Common myeloid progenitor, CD34-positive (primary cell): ENCODE measurements around the gene RBM4.
A peak's percentile ranks its signal among the peaks of the same experiment; 100 is the strongest.

Experiments
- CTCF ChIA-PET: fragments of 350-600 bp; sonication (Branson Sonifier 250); formaldehyde crosslinking; loops from one replicate; lab custom pipeline; 2021; ENCODE audit warnings: antibody characterized with exemption; lab: Charles Lee
- POLR2A ChIA-PET: fragments of 350-600 bp; sonication (Branson Sonifier 250); formaldehyde crosslinking; loops from one replicate; lab custom pipeline; 2021; ENCODE audit warnings: antibody characterized with exemption; lab: Charles Lee
- DNase-seq, 3 donors: peaks; one replicate each; pipeline versions ENCODE4 v3.0.0 to v3.0.0-alpha.2; 2013
- H3K27ac ChIP-seq, 2 experiments: 1 replicate in 1 of 2; 2 replicates in 1 of 2; pipeline ENCODE4 v1.7.0; 2013; ENCODE audit warnings: inconsistent platforms in 2 of 2, low read length in 2 of 2, mild to moderate bottlenecking in 2 of 2, low read depth in 1 of 2, moderate library complexity in 1 of 2; ENCODE audit not compliant: severe bottlenecking in 2 of 2, insufficient read depth in 1 of 2, poor library complexity in 1 of 2
- H3K27me3 ChIP-seq, 5 experiments: replicated peaks in 2 of 5; 1 replicate in 3 of 5; 2 replicates in 2 of 5; pipeline versions ENCODE4 v1.6.1 to v1.7.0; 2013; ENCODE audit warnings: low read length in 4 of 5, mild to moderate bottlenecking in 2 of 5, moderate library complexity in 2 of 5, inconsistent platforms in 1 of 5; ENCODE audit not compliant: insufficient read depth in 5 of 5, control insufficient read depth in 4 of 5
- H3K36me3 ChIP-seq, 4 experiments: 1 replicate in 2 of 4; 2 replicates in 2 of 4; pipeline versions ENCODE4 v1.6.1 to v1.7.0; 2013; ENCODE audit warnings: low read length in 3 of 4, control low read depth in 1 of 4, mild to moderate bottlenecking in 1 of 4; ENCODE audit not compliant: control insufficient read depth in 4 of 4, insufficient read depth in 4 of 4
- H3K4me1 ChIP-seq, 4 experiments: 1 replicate in 3 of 4; 2 replicates in 1 of 4; pipeline versions ENCODE4 v1.6.1 to v1.7.1; 2013; ENCODE audit warnings: low read length in 3 of 4, mild to moderate bottlenecking in 3 of 4, control low read depth in 1 of 4, inconsistent platforms in 1 of 4, moderate library complexity in 1 of 4; ENCODE audit not compliant: control insufficient read depth in 4 of 4, insufficient read depth in 4 of 4; ENCODE audit errors: control extremely low read depth in 1 of 4
- H3K4me3 ChIP-seq, 7 experiments: 1 replicate in 4 of 7; 2 replicates in 3 of 7; pipeline versions ENCODE4 v1.5.1 to v1.7.0; 2013; ENCODE audit warnings: mild to moderate bottlenecking in 7 of 7, low read length in 6 of 7, moderate library complexity in 6 of 7, inconsistent platforms in 2 of 7, low read depth in 2 of 7, control low read depth in 1 of 7; ENCODE audit not compliant: insufficient read depth in 4 of 7, control insufficient read depth in 1 of 7; ENCODE audit errors: extremely low read depth in 1 of 7
- H3K9me3 ChIP-seq, 5 experiments: 1 replicate in 4 of 5; 2 replicates in 1 of 5; pipeline versions ENCODE4 v1.6.1 to v1.7.1; 2013; ENCODE audit warnings: low read length in 4 of 5, mild to moderate bottlenecking in 2 of 5, inconsistent platforms in 1 of 5, low read depth in 1 of 5, moderate library complexity in 1 of 5; ENCODE audit not compliant: control insufficient read depth in 4 of 5, insufficient read depth in 2 of 5; ENCODE audit errors: control extremely low read depth in 1 of 5
- WGBS: methylation state at CpG from one replicate; pipeline ENCODE4 v1.1.5; 2013; ENCODE audit not compliant: insufficient coverage; 5-methylcytosine and 5-hydroxymethylcytosine counted together

The RBM4 gene

GRCh38 chr11:66614073-66614472, 24.4 kb upstream of the RBM4 start:
- no peak overlapping the region for H3K27ac ChIP-seq
- H3K4me3 ChIP-seq: no peak overlapping the region
- WGBS: 95% methylated on average over 13 of the region's 13 CpGs
- ChIA-PET CTCF (interaction anchor here (1.9 kb wide), 1 partner anchor 35 kb away, joined by 4 read pairs; no protein-coding TSS in a partner anchor), POLR2A (interaction anchor here (1.2 kb wide), 1 partner anchor 24 kb away, joined by 5 read pairs; the partner anchor contains the start of gene RBM4)
- DNase-seq: no peak
- H3K27me3 ChIP-seq: no peaks in the 10 kb centered on the region
- no peaks in the 10 kb centered on the region for H3K9me3 ChIP-seq
- H3K4me1 ChIP-seq: peaks cover 20 to 34% (median 26%) of the 10 kb centered on the region in 4 experiments
- peaks cover 0 to 18% (median 6%) of the 10 kb centered on the region in 4 experiments for H3K36me3 ChIP-seq

GRCh38 chr11:66616379-66617154, 21.9 kb upstream of the RBM4 start, which contains the start of gene RBM14:
Gene RBM14 (plus strand): TSS chr11:66616630. CDS start chr11:66616721, 91 bp downstream.
- Histone ChIP-seq H3K36me3 (peaks cover 0 to 37% (median 15%) of the 10 kb centered on the region in 4 experiments), H3K27ac (peak within 1 kb of the TSS; percentile 93 to 97), H3K4me1 (peaks cover 18 to 33% (median 28%) of the 10 kb centered on the region in 4 experiments), H3K27me3 (no peaks in the 10 kb centered on the region), H3K4me3 (peak within 1 kb of the TSS; percentile 90 to 100 (median 96)), H3K9me3 (no peaks in the 10 kb centered on the region)
- 0% methylated on average over 78 of the region's 90 CpGs for WGBS
- ChIA-PET CTCF (interaction anchor here (0.7 to 2.1 kb wide), 5 partner anchors 16 to 62 kb away, joined by 3 to 8 read pairs (median 4); partner anchors contain the start of genes CCDC87, CCS and RBM4), POLR2A (interaction anchor here (0.6 to 2.4 kb wide), 16 partner anchors 10 to 976 kb away, joined by 3 to 16 read pairs (median 4); partner anchors contain the start of genes ACTN3, CCDC87, CCS and RBM4)
- DNase-seq: peak; percentile 98 to 99 (median 99)

- peaks cover 18 to 35% (median 28%) of the 10 kb centered on the region in 4 experiments for H3K4me1 ChIP-seq
- no peaks in the 10 kb centered on the region for H3K9me3 ChIP-seq
- CTCF ChIA-PET: interaction anchor here (0.9 to 2.9 kb wide), 8 partner anchors 10 to 25 kb away, joined by 3 to 10 read pairs (median 4); partner anchors contain the start of genes CCDC87, CCS and RBM4
Observed at GRCh38 chr11:66617155-66617834, 21.2 kb upstream of the RBM4 start.

DNA sequence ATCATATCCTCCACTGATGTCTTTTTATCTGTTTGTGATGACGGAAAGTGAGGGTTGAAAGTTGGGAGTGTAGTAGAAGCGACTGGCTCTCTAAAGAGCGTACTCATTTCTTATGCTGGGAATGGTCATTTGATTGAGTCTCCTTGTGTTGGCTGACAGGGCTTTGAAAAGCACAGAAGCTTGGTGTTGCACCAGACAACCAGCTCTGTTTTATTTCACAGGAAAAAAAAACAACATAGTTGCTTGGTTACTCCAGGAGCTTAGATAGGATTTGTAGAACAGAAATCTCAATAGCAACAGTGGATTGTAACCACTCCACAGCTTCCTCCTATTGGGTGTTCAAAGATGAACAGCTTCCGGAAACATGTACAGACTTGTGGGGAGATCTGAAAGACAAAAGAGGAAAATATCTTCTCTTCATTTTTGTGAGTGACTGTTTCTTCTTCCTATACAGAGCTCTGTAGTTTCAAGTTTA, 19.4 kb upstream of the RBM4 start:
- ChIA-PET POLR2A (interaction anchor here (0.7 to 1.0 kb wide), 2 partner anchors 11 to 73 kb away, joined by 3 to 7 read pairs; partner anchors contain the start of gene ZDHHC24), CTCF (interaction anchor here (0.6 to 3.5 kb wide), 10 partner anchors 9 to 49 kb away, joined by 3 to 15 read pairs (median 3); partner anchors contain the start of genes CCDC87, CCS and RBM4)
- 81% methylated on average over 3 of the region's 4 CpGs for WGBS
- peak overlapping the region in 6 of 7 experiments; percentile 90 to 100 (median 96) for H3K4me3 ChIP-seq
- DNase-seq: peak; percentile 76 to 94 (median 92)
- H3K9me3 ChIP-seq: no peaks in the 10 kb centered on the region
- no peaks in the 10 kb centered on the region for H3K27me3 ChIP-seq
- H3K4me1 ChIP-seq: peaks cover 21 to 44% (median 33%) of the 10 kb centered on the region in 4 experiments
- peaks cover 0 to 59% (median 32%) of the 10 kb centered on the region in 4 experiments for H3K36me3 ChIP-seq
- H3K27ac ChIP-seq: peak overlapping the region; percentile 93 to 97

More at GRCh38 chr11:66617155-66617834, 21.2 kb upstream of the RBM4 start:
- Histone ChIP-seq H3K27ac (peak overlapping the region; percentile 93 to 97), H3K4me3 (peak overlapping the region; percentile 90 to 100 (median 96)), H3K36me3 (peaks cover 0 to 41% (median 18%) of the 10 kb centered on the region in 4 experiments), H3K27me3 (no peaks in the 10 kb centered on the region)
- DNase-seq: peak in 1 of 3 donors; percentile 82
- 0% methylated on average over 23 of the region's 38 CpGs for WGBS
- POLR2A ChIA-PET: interaction anchor here (0.7 to 2.4 kb wide), 12 partner anchors 12 to 71 kb away, joined by 3 to 16 read pairs (median 4); partner anchors contain the start of genes ACTN3, CCDC87, CCS and RBM4

DNA sequence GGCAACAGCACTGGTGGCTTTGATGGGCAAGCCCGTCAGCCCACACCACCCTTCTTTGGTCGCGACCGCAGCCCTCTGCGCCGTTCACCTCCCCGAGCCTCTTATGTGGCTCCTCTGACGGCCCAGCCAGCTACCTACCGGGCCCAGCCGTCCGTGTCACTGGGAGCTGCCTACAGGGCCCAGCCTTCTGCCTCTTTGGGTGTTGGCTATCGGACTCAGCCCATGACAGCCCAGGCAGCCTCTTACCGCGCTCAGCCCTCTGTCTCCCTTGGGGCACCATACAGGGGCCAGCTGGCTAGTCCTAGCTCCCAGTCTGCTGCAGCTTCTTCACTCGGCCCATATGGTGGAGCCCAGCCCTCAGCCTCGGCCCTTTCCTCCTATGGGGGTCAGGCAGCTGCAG, 14.1 kb upstream of the RBM4 start:
- Histone ChIP-seq H3K4me1 (peaks cover 5 to 20% (median 12%) of the 10 kb centered on the region in 4 experiments), H3K27me3 (no peaks in the 10 kb centered on the region), H3K27ac (no peak overlapping the region), H3K36me3 (peaks cover 20 to 91% (median 72%) of the 10 kb centered on the region in 4 experiments), H3K4me3 (no peak overlapping the region), H3K9me3 (no peaks in the 10 kb centered on the region)
- CTCF ChIA-PET: interaction anchor here (0.7 to 7.2 kb wide), 6 partner anchors 9 to 54 kb away, joined by 3 to 52 read pairs (median 6); partner anchors contain the start of genes CCDC87, CCS, RBM4 and RBM4B
- POLR2A ChIA-PET: interaction anchor here (1.6 kb wide), 1 partner anchor 14 kb away, joined by 6 read pairs; the partner anchor contains the start of gene RBM4
- 99% methylated on average over 16 of the region's 16 CpGs for WGBS
- DNase-seq: no peak
